Stimulated activated CD4-positive, alpha-beta T cell treated with anti-CD3 and anti-CD28 coated beads, Interleukin-4, amount 100 ng/mL, for 1 hour (primary cell): ENCODE results near the gene TICAM1.
"Not testable (repeated sequence)": the region's sequence is repeated elsewhere in the genome, so short reads cannot be mapped to it uniquely, and the experiment has no call there.

Source experiments
- DNase-seq: peaks from one replicate; pipeline ENCODE4 v3.0.0-alpha.2; 2020

Gene TICAM1

GRCh38 chr19:4803736-4804695, 27.5 kb downstream of the TICAM1 start:
- peak; percentile 67 for DNase-seq

- DNase-seq = no peak
These were observed 28.8 kb downstream of the TICAM1 start for GRCh38 chr19:4802711-4803110.

DNA sequence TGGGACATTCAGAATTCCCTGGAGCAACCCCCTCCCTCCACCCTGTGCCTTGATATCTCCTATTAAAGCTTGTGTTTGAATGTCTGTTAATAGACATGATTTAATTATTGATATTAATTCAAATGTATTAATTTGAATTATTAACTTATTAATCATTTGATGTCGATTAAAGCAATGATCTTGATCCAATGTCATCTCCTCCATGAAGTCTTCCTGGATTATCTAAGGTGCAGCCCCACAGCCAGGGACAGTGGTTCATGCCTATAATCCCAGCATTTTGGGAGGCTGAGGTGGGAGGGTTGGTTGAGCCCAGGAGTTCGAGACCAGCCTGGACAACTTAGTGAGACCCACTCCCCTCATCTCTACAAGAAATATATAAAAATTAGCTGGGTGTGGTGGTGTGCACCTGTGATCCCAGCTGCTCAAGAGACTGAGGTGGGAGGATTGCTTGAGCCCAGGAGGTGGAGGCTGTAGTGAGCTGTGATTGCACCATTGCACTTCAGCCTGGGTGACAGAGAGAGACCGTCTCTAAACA, 30.4 kb downstream of the TICAM1 start:
- DNase-seq = no peak

GRCh38 chr19:4800591-4801081, 30.9 kb downstream of the TICAM1 start:
- no peak for DNase-seq

DNA sequence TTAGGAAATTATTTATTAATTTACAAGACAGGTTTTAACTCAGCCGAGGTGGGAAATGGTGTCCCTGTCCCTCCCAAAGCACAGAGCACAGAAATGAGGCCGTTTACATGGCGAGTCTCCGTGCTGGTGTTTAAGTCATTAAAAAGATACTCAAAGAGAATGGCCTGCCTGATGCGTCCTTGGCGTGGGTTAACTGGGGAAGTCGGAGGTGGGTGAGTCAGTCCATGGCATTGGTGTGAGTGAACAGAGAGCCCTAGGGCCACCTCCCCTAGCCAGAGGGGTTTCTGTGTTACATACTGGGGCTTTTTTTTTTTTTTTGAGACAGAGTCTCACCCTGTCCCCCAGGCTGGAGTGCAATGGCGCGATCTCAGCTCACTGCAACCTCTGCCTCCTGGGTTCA, 36.1 kb downstream of the TICAM1 start:
- no peak for DNase-seq

DNA sequence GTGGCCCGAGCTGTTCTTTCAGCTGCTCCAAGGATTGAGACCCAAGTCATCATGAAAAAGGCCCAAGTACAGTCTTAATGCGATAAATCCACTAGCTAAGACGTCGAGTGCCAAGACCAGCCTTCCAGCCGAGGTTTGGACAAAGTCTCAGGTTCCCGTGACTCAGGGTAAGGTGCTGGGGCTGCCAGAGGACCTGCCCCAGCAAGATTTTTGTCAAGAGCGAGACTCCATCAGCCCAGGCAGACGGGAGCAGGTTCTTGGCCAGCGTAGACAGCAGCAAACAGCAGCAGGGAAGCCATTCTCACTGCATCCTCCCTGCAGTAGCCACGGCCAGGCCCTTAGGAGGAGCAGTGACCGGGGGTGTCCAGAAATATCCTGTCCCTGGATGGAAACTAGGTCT, 36.5 kb downstream of the TICAM1 start:
- DNase-seq = no peak

DNA sequence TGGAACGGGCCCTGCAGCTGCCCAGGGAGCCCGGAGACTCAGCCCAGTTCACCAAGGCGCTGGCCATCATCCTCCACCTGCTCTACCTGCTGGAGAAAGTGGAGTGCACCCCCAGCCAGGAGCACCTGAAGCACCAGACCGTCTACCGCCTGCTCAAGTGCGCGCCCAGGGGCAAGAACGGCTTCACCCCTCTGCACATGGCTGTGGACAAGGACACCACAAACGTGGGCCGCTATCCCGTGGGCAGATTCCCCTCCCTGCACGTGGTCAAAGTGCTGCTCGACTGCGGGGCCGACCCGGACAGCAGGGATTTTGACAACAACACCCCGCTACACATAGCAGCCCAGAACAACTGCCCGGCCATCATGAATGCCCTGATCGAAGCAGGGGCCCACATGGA, 38.2 kb downstream of the TICAM1 start:
- DNase-seq = not testable (repeated sequence)

- DNase-seq = not testable (repeated sequence)
These were observed 38.7 kb downstream of the TICAM1 start for GRCh38 chr19:4792866-4793195.

- DNase-seq = not testable (repeated sequence)
These were observed 39.3 kb downstream of the TICAM1 start for GRCh38 chr19:4792019-4792865.

- peak; percentile 96 for DNase-seq
These were observed 40.1 kb downstream of the TICAM1 start, which contains the start of gene FEM1A for GRCh38 chr19:4791183-4792018. FEM1A (plus strand) TSS chr19:4791734; CDS start chr19:4791855, 121 bp downstream.

GRCh38 chr19:4786412-4787016, 45.0 kb downstream of the TICAM1 start:
- not testable (repeated sequence) for DNase-seq

GRCh38 chr19:4781801-4782200, 49.7 kb downstream of the TICAM1 start:
- no peak for DNase-seq

GRCh38 chr19:4780860-4781259, 50.7 kb downstream of the TICAM1 start:
- no peak for DNase-seq

DNA sequence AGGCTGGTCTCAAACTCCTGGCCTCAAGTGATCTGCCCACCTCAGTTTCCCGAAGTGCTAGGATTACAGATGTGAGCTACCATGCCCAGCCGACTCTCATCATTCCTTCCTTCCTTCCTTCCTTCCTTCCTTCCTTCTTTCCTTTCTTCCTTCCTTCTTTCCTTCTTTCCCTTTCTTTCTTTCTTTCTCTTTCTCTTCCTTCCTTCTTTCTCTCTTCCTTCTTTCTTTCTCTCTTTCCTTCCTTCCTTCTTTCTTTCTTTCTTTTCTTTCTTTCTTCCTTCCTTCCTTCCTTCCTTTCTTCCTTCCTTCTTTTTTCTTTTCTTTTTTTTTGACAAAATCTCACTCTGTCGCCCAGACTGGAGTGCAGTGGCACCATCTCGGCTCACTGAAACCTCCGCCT, 53.4 kb downstream of the TICAM1 start:
- DNase-seq = not testable (repeated sequence)

DNA sequence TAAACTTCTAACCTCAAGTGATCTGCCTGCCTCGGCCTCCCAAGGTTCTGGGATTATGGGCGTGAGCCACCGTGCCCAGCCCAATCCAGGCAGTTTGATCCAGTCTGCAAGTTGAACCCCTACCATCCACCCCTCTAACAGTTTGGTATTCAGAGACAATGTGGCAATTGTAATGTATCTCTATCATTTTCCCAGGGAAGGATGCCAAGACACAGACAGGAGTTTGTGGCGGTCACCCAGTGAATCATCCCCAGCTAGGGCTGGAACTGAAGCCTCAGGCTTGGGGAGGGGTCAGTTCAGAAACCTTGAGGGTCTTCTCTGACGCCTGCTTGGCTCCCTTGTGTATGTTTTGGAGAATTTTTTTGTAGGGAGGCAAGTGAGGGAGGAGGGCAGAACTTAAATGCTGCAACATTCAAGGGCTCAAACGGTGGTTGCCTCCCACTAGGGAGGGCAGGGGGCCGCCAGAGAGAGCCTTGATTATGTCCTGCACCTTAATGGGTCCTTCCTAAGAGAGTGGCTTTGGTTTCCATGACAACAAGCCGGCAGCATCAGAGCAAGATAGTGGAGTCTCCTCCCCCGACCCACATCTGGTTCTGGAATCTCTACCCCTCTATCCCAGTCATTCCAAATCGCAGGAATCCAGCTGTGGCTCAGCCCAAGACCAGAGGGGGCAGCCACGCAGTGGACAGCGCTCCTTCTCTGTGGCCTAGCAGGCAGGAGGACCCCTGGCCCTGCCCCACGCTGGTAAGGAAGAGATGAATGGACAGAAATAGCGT, 54.9 kb downstream of the TICAM1 start:
- DNase-seq = no peak

DNA sequence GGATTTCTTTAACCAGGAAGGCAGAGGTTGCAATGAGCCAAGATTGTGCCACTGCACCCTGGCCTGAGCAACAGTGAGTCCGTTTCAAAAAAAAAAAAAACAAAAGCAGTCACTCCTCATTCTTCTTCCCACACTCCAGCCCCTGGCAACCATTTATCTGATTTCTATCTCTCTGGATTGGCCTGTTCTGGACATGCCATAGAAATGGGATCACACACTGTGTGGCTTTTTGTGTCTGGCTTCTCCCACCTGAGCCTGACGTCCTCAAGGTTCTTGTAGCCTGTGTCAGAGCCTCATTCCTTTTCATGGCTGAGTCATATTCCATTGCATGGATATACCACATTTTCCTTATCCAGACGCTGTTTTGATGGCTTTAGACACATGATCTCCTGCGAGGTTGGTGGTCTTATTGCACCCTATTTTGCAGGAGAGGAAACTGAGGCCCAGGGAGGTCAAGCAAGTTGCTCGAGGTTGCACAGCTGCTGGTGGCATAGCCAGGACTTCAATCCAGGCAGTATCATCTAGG, 55.8 kb downstream of the TICAM1 start:
- no peak for DNase-seq

DNA sequence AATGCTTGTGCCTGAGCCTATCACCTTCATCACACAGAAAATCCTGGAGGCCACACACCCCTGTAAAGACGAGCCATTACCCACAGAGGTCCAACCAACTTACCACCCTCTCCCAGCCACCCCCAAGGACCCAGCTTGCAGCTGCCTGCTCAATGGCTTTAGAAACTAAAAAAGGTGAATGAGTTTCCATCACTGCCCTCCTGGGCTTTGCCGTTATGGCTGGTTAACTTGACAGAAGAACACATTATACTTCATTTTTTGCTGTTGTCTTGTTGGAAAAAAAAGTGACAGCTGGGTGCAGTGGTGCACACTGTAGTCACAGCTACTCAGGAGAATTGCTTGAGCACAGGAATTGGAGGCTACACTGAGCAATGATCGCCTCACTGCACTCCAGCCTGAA, 57.4 kb downstream of the TICAM1 start:
- no peak for DNase-seq

DNA sequence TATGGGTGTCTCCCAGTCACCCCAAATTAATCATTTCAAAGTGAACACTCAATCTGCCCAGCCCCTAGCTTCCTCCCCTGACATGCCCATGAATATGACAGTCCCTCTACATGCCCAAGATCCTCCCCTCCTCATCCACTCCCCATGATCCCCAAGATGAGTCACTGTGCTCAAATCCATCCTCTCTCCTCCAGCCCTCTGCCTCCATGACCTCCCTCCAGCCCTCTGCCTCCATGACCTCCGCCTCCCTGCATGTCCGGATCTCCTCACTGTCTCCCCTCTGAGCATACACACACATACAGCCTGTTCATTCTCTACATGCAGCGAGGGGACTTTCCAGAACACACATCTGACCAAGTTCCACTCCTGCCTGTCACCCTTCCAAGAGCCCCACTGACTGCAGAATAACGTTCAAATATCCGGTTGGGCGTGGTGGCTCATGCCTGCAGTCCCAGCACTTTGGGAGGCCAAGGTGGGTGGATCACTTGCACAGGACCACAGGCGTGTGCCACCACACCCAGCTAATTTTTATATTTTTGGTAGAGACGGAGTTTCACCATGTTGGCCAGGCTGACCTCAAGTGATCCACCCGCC, 58.4 kb downstream of the TICAM1 start:
- DNase-seq = no peak

DNA sequence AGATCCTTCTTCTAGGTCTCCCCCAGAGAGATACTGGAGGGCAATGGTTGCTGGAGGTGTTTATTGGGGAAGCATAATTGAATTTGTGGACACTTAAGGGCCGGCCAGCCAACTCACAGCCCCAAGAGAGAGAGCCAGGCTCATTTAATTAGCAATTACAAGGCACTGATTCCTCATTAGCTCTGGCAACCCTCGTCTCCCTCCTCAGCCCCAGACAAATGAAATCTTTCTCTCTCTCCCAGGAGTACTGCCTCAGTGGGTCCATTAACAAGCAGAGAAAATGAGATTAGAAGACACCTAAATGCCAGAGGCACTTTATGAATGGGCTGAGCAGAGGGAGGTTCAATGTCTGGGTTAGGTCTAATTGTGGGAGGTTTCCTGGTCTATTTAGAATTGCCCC, 58.9 kb downstream of the TICAM1 start:
- DNase-seq = no peak
